Hepatocyte (in vitro differentiated cells): ENCODE measurements around the gene RSPH1.

Source experiments
- CTCF ChIP-seq: fragments of 200-600 bp; sonication (generic); IDR thresholded peaks from 2 replicates; pipeline ENCODE4 v1.5.1; 2016; ENCODE audit warnings: antibody characterized with exemption, mild to moderate bottlenecking; ENCODE audit not compliant: poor library complexity
- EZH2 ChIP-seq: fragments of 200-600 bp; sonication (generic); IDR thresholded peaks from 2 replicates; pipeline ENCODE4 v1.6.1; 2016; ENCODE audit warnings: antibody characterized with exemption, mild to moderate bottlenecking, borderline replicate concordance
- EZH2phosphoT487 ChIP-seq: fragments of 200-600 bp; sonication (generic); IDR thresholded peaks from one replicate; pipeline ENCODE4 v1.6.1; 2018; ENCODE audit warnings: antibody characterized with exemption, mild to moderate bottlenecking, low read depth, moderate library complexity; ENCODE audit not compliant: unreplicated experiment, severe bottlenecking

DNA sequence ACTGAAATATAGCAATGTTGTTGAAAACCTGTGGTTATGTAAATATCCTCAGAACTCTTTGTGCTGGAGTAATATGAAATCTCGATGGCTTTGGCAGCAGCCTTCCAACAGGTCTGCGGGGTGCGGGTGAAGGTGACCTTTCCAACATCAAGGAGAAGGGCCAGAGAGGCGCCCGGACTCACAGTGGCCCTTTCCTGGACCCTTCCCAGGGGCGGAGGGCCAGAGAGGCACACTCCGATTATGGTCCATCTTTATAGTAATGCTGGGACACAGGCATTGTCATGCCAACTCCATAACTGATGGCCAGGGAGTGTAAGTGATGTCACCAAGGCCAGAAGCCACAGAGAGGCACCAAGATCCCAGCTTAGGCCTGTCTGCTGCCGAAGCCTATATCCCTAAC lies 35.7 kb upstream of the RSPH1 start:
- no peak for TF ChIP-seq EZH2
- TF ChIP-seq CTCF, result no peak
- TF ChIP-seq EZH2phosphoT487, result no peak
